GM19397 (cell line): Measurements from ENCODE around the gene ORM2.

ENCODE experiments used
- ATAC-seq: cut with Tn5 transposase; IDR thresholded peaks from one replicate; pipeline ENCODE4 v1.9.1; 2021; ENCODE audit warnings: mild to moderate bottlenecking, moderate library complexity; ENCODE audit not compliant: unreplicated experiment

ORM2 gene

GRCh38 chr9:114346146-114346545 lies 16.5 kb downstream of the ORM2 start:
- no peak for ATAC-seq

- ATAC-seq, result no peak
Measured at GRCh38 chr9:114347675-114348074, 18.0 kb downstream of the ORM2 start.

GRCh38 chr9:114348261-114348905 lies 18.7 kb downstream of the ORM2 start:
- ATAC-seq, result no peak

GRCh38 chr9:114348906-114349482 lies 19.3 kb downstream of the ORM2 start:
- ATAC-seq, result peak; percentile 85

- ATAC-seq, result no peak
Measured at GRCh38 chr9:114349713-114350480, 20.2 kb downstream of the ORM2 start.

- no peak for ATAC-seq
Measured at GRCh38 chr9:114350636-114351401, 21.1 kb downstream of the ORM2 start.

- ATAC-seq, result no peak
Measured at GRCh38 chr9:114351932-114352331, 22.3 kb downstream of the ORM2 start.

GRCh38 chr9:114355821-114356220 lies 26.2 kb downstream of the ORM2 start:
- ATAC-seq, result no peak

- ATAC-seq, result no peak
Measured at GRCh38 chr9:114356792-114357191, 27.1 kb downstream of the ORM2 start.

- ATAC-seq, result no peak
Measured at GRCh38 chr9:114357360-114357759, 27.7 kb downstream of the ORM2 start.

GRCh38 chr9:114357911-114358328 lies 28.3 kb downstream of the ORM2 start:
- no peak for ATAC-seq

- no peak for ATAC-seq
Measured at GRCh38 chr9:114359801-114360200, 30.1 kb downstream of the ORM2 start.

- ATAC-seq, result no peak
Measured at GRCh38 chr9:114361542-114361941, 31.9 kb downstream of the ORM2 start.

GRCh38 chr9:114362394-114362793 lies 32.7 kb downstream of the ORM2 start:
- ATAC-seq, result no peak

GRCh38 chr9:114363424-114363823 lies 33.8 kb downstream of the ORM2 start:
- no peak for ATAC-seq

GRCh38 chr9:114364134-114365041 lies 34.7 kb downstream of the ORM2 start:
- ATAC-seq, result no peak

- ATAC-seq, result no peak
Measured at GRCh38 chr9:114365194-114365593, 35.5 kb downstream of the ORM2 start.

- ATAC-seq, result peak; percentile 41
Measured at GRCh38 chr9:114366334-114367128, 36.9 kb downstream of the ORM2 start.

- no peak for ATAC-seq
Measured at GRCh38 chr9:114367366-114367765, 37.7 kb downstream of the ORM2 start.
